Brain microvascular endothelial cell (primary cell): Measurements from ENCODE around the gene VIPR2.
"Not testable (repeated sequence)": the region's sequence is repeated elsewhere in the genome, so short reads cannot be mapped to it uniquely, and the experiment has no call there.

Experiments used
- DNase-seq: peaks from one replicate; pipeline ENCODE4 v3.0.0-alpha.2; 2020
- H3K27ac ChIP-seq: fragments of 250-450 bp; sonication (Bioruptor Pico); 2 replicates; pipeline ENCODE4 v1.5.1; 2020; ENCODE audit warnings: mild to moderate bottlenecking, moderate library complexity
- H3K27me3 ChIP-seq: fragments of 250-450 bp; sonication (Bioruptor Pico); replicated peaks from 2 replicates; pipeline ENCODE4 v1.5.1; 2020; ENCODE audit warnings: mild to moderate bottlenecking
- H3K36me3 ChIP-seq: fragments of 250-450 bp; sonication (Bioruptor Pico); replicated peaks from 2 replicates; pipeline ENCODE4 v1.5.1; 2020; ENCODE audit warnings: mild to moderate bottlenecking
- H3K4me3 ChIP-seq: 2 replicates; pipeline ENCODE4 v1.5.1; 2011; ENCODE audit warnings: low read depth, mild to moderate bottlenecking, control low read depth, low read length, moderate library complexity
- in situ Hi-C: cut with HindIII; loops from 2 replicates; pipeline ENCODE4 v1.10.0; 2017; ENCODE audit warnings: low sequenced_read_pairs, low pct_ligation_motif_present
- TF ChIP-seq, protein P1 (sequence below): IDR thresholded peaks from 2 replicates; pipeline ENCODE4 v1.5.1; 2011; ENCODE audit warnings: low read depth, mild to moderate bottlenecking, moderate library complexity, low read length, control low read depth, inconsistent platforms; ENCODE audit errors: missing control alignments

The VIPR2 gene

DNA sequence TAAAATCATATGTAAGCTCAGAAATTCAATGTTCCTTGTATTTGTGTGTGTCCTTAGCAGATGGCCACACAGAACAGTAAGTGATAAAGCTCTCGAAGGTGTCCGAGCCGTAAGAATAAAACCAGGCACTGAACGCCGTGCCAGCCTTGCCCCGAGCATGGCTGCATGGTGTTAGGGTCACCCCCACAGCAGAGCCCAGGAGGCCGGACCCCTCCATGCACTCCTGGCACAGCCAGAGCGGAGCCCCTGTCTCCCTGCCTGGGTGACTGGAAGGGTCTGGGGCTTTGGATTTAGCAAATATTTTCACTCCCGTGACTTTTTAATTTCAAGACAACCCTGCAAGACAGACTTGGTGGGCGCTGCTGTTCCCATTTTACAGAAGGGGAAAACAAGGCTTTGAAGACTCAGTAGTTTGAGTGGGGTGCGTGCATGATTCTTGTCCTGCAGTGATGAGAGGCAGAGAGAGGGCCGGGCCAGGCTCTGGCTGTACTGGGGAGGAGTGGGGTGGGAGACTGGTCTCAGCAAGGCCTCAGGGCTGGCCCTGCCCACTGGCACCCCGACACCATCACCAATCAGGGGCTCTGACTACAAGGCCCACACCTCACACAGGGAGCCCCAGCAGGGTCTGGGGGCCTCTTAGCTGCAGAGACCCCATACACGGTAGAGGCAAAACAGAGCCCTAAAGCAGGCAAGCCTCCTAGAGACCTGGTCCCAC, 39.4 kb downstream of the VIPR2 start:
- DNase-seq: no peak
- H3K27me3 ChIP-seq: no peaks in the 10 kb centered on the region
- TF ChIP-seq, protein P1, sequence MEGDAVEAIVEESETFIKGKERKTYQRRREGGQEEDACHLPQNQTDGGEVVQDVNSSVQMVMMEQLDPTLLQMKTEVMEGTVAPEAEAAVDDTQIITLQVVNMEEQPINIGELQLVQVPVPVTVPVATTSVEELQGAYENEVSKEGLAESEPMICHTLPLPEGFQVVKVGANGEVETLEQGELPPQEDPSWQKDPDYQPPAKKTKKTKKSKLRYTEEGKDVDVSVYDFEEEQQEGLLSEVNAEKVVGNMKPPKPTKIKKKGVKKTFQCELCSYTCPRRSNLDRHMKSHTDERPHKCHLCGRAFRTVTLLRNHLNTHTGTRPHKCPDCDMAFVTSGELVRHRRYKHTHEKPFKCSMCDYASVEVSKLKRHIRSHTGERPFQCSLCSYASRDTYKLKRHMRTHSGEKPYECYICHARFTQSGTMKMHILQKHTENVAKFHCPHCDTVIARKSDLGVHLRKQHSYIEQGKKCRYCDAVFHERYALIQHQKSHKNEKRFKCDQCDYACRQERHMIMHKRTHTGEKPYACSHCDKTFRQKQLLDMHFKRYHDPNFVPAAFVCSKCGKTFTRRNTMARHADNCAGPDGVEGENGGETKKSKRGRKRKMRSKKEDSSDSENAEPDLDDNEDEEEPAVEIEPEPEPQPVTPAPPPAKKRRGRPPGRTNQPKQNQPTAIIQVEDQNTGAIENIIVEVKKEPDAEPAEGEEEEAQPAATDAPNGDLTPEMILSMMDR: no peak
- in situ Hi-C loops: no loop called here
- H3K4me3 ChIP-seq: no peak overlapping the region
- no peaks in the 10 kb centered on the region for H3K36me3 ChIP-seq
- no peak overlapping the region for H3K27ac ChIP-seq

DNA sequence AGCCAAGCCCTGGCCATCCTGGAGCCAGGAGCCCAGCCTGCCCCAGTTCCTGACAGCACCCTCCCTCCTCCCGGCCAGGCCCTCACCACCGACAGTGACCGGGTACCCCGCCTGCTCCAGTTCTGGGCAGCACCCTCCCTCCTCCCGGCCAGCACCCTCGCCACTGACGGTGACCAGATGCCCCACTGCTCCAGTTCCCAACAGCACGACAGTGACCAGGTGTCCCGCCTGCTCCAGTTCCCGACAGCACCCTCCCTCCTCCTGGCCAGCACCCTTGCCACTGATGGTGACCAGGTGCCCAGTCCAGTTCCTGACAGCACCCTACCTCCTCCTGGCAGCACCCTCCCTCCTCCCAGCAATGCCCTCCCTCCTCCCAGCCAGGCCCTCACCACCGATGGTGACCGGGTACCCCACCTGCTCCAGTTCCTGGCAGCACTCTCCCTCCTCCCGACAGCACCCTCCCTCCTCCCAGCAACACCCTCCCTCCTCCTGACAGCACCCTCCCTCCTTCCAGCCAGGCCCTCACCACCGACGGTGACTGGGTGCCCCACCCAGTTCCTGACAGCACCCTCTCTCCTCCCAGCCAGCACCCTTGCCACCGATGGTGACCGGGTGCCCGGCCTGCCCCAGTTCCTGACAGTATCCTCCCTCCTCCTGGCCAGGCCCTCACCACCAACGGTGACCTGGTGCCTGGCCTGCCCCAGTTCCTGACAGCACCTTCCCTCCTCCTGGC, 40.3 kb downstream of the VIPR2 start:
- Histone ChIP-seq H3K36me3 (no peaks in the 10 kb centered on the region), H3K27me3 (no peaks in the 10 kb centered on the region), H3K4me3 (no peak overlapping the region), H3K27ac (no peak overlapping the region)
- DNase-seq: no peak
- TF ChIP-seq, protein P1: no peak
- in situ Hi-C loops: no loop called here

DNA sequence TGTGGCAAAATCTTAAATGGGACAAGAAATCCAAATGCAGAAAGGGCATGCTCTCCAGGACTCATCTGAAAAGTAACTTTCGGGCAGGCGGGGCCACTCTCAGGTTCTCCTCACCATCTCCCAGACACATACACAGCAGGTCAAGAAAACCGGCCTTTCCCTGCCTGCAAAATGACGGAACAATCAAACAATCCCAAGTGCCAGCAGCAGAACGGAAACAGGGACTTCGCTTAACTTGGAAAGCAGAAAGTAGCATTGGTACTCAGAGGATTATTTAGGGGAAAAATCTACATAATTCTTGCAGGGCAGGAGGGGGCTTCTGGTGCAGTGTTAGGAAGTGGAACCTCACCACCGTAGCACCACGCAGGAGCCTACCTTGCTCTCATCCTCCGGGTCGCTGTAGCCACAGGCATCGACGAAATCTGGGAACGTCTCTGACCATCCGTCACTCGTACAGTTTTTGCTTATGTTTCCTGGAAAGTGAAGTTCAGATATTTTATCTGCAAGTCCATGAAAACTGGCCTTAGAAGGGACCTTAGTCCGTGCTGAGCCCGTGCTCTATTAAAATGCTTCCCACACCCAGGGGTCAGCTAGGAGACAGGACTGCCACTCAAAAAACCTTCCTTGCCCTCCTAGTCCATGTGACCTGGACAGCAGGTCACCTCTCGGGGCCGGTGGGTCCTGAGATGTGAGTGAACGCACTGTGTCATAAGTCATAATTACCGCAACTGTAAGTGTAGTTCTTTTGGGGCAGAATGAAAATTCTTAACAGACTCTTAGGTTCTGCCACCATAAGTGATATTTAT, 41.1 kb downstream of the VIPR2 start:
- TF ChIP-seq, protein P1: no peak
- no peak overlapping the region for H3K4me3 ChIP-seq
- no peaks in the 10 kb centered on the region for H3K27me3 ChIP-seq
- H3K36me3 ChIP-seq: no peaks in the 10 kb centered on the region
- in situ Hi-C loops: no loop called here
- H3K27ac ChIP-seq: no peak overlapping the region
- no peak for DNase-seq

DNA sequence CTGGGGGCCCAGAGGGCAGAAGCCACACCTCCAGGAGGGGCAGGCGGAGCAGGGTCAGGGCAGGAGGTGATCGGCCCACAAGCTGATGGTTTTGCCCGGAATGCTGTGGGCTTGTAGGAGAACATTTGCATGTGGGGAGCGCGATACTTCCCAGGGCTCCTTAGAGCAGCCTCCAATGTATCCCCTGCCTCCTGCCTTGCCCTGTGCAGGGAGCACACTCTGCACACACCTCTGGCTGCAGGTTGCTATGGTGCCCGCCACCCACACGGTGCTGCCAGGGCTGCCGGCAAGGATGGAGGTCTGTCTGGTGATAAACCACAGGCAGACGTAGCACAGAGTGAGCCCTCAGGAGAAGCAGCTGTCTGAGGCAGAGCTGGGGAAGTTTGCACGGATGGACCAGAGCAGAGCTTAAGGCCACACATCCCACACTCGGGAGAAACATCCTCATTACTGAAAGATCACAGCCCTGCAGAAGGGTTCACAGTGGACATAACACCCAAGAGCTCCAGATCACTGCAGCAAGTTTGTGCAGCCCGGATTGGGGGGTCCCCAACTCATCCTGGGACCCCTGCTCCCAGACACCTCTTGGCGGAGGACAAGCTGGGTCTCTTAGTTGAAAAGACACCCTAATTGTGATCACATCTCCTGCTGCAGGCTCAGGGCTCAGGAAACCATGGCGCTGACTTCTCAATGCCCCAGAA, 41.8 kb downstream of the VIPR2 start:
- in situ Hi-C loops: no loop called here
- DNase-seq: no peak
- H3K27me3 ChIP-seq: no peaks in the 10 kb centered on the region
- no peaks in the 10 kb centered on the region for H3K36me3 ChIP-seq
- H3K27ac ChIP-seq: no peak overlapping the region
- TF ChIP-seq, protein P1: no peak
- no peak overlapping the region for H3K4me3 ChIP-seq

DNA sequence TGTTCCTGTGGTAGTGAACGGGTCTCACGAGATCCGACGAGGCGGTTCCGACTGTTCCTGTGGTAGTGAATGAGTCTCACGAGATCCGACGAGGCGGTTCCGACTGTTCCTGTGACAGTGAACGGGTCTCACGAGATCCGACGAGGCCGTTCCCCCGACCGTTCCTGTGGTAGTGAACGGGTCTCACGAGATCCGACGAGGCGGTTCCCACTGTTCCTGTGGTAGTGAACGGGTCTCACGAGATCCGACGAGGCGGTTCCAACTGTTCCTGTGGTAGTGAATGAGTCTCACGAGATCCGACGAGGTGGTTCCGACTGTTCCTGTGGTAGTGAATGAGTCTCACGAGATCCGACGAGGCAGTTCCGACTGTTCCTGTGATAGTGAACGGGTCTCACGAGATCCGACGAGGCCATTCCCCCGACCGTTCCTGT, 43.0 kb downstream of the VIPR2 start:
- H3K36me3 ChIP-seq, DNase-seq, in situ Hi-C loops: not testable (repeated sequence)

DNA sequence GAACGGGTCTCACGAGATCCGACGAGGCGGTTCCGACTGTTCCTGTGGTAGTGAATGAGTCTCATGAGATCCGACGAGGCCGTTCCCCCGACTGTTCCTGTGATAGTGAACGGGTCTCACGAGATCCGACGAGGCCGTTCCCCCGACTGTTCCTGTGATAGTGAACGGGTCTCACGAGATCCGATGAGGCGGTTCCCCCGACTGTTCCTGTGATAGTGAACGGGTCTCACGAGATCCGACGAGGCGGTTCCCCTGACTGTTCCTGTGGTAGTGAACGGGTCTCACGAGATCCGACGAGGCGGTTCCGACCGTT, 43.6 kb downstream of the VIPR2 start:
- H3K36me3 ChIP-seq, DNase-seq, H3K27ac ChIP-seq, in situ Hi-C loops, H3K4me3 ChIP-seq, H3K27me3 ChIP-seq: not testable (repeated sequence)

More for the DNA sequence above, 43.0 kb downstream of the VIPR2 start:
- H3K27me3 ChIP-seq, H3K27ac ChIP-seq, H3K4me3 ChIP-seq: not testable (repeated sequence)

DNA sequence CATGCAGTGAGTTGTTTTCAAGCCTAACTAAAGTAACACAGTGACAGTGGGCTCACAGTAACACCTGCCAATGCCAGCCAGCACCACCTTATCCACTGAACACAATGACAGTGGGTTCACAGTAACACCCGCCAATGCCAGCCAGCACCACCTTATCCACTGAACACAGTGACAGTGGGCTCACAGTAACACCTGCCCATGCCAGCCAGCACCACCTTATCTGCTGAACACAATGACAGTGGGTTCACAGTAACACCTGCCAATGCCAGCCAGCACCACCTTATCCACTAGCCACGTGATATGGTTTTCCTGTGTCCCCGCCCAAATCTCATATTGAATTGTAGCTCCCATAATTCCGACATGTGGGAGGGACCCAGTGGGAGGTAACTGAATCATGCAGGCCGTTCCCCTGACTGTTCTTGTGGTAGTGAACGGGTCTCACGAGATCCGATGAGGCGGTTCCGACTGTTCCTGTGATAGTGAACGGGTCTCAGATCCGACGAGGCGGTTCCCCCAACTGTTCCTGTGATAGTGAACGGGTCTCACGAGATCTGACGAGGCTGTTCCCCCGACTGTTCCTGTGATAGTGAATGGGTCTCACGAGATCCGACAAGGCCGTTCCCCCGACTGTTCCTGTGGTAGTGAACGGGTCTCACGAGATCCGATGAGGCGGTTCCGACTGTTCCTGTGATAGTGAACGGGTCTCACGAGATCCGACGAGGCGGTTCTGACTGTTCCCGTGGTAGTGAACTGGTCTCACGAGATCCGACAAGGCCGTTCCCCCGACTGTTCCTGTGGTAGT, 44.2 kb downstream of the VIPR2 start:
- H3K27ac ChIP-seq, H3K27me3 ChIP-seq, H3K36me3 ChIP-seq, H3K4me3 ChIP-seq, in situ Hi-C loops, DNase-seq: not testable (repeated sequence)
